DOHH2 (cell line): Measurements from ENCODE around the gene LMO7.

ENCODE experiments used
- H3F3A ChIP-seq: fragments of 200-600 bp; sonication (generic), shearing (Covaris generic); 2 replicates; pipeline ENCODE4 v1.6.0; 2016; ENCODE audit warnings: antibody characterized with exemption, mild to moderate bottlenecking; ENCODE audit not compliant: control insufficient read depth, insufficient read depth
- H3K27ac ChIP-seq: fragments of 200-600 bp; sonication (generic); 2 replicates; pipeline ENCODE4 v1.5.1; 2014; ENCODE audit warnings: low read depth, mild to moderate bottlenecking, low read length, moderate library complexity
- H3K27me3 ChIP-seq: fragments of 200-600 bp; sonication (generic); 2 replicates; pipeline ENCODE4 v1.6.1; 2014; ENCODE audit warnings: mild to moderate bottlenecking, low read length, mixed read lengths; ENCODE audit not compliant: control insufficient read depth
- H3K36me3 ChIP-seq: fragments of 200-600 bp; sonication (generic); 2 replicates; pipeline ENCODE4 v1.6.1; 2014; ENCODE audit warnings: mild to moderate bottlenecking, low read length, moderate library complexity, mixed read lengths; ENCODE audit not compliant: control insufficient read depth
- H3K4me1 ChIP-seq: fragments of 200-600 bp; sonication (generic); 2 replicates; pipeline ENCODE4 v1.6.1; 2014; ENCODE audit warnings: mild to moderate bottlenecking, low read length, mixed read lengths; ENCODE audit not compliant: control insufficient read depth
- H3K4me2 ChIP-seq: fragments of 200-600 bp; sonication (generic); 2 replicates; pipeline ENCODE4 v1.6.0; 2014; ENCODE audit warnings: mild to moderate bottlenecking, low read length, moderate library complexity
- H3K4me3 ChIP-seq: fragments of 200-600 bp; sonication (generic); 2 replicates; pipeline ENCODE4 v1.5.1; 2014; ENCODE audit warnings: mild to moderate bottlenecking, low read length, mixed read lengths
- H3K79me2 ChIP-seq: fragments of 200-600 bp; sonication (generic); 2 replicates; pipeline ENCODE4 v1.6.1; 2014; ENCODE audit warnings: mild to moderate bottlenecking, low read length, mixed read lengths; ENCODE audit not compliant: control insufficient read depth
- H3K9me2 ChIP-seq: fragments of 200-600 bp; sonication (generic); replicated peaks from 2 replicates; pipeline ENCODE4 v1.6.1; 2014; ENCODE audit warnings: mild to moderate bottlenecking, low read length, mixed read lengths; ENCODE audit not compliant: control insufficient read depth
- H3K9me3 ChIP-seq: fragments of 200-600 bp; sonication (generic); 2 replicates; pipeline ENCODE4 v1.6.1; 2014; ENCODE audit warnings: antibody characterized with exemption, low read length, mixed read lengths; ENCODE audit not compliant: control insufficient read depth, insufficient read depth
- H4K20me1 ChIP-seq: fragments of 200-600 bp; sonication (generic); 2 replicates; pipeline ENCODE4 v1.6.0; 2014; ENCODE audit warnings: low read depth, mild to moderate bottlenecking, antibody characterized with exemption, low read length, moderate library complexity; ENCODE audit not compliant: control insufficient read depth, insufficient read depth
- CTCF ChIP-seq: fragments of 200-600 bp; sonication (generic); IDR thresholded peaks from one replicate; pipeline ENCODE4 v1.5.1; 2014; ENCODE audit warnings: antibody characterized with exemption, mild to moderate bottlenecking, low read depth, low read length; ENCODE audit not compliant: poor library complexity, severe bottlenecking
- EZH2phosphoT487 ChIP-seq: fragments of 200-600 bp; sonication (generic); IDR thresholded peaks from 2 replicates; pipeline ENCODE4 v1.6.1; 2017; ENCODE audit warnings: borderline replicate concordance, mild to moderate bottlenecking, antibody characterized with exemption, low read length, moderate library complexity, mixed read lengths

The LMO7 gene

GRCh38 chr13:75645141-75645540 is 9.0 kb downstream of the LMO7 start:
- Histone ChIP-seq H3F3A (no peaks in the 10 kb centered on the region), H3K4me2 (no peak overlapping the region), H3K4me1 (no peaks in the 10 kb centered on the region), H3K27me3 (no peaks in the 10 kb centered on the region), H3K36me3 (0 out of 2 replicates have a peak, but pooled peaks cover 3% of the 10 kb centered on the region), H3K4me3 (no peak overlapping the region), H3K9me2 (no peaks in the 10 kb centered on the region), H3K27ac (no peak overlapping the region), H4K20me1 (no peaks in the 10 kb centered on the region), H3K79me2 (no peaks in the 10 kb centered on the region), H3K9me3 (no peaks in the 10 kb centered on the region)
- TF ChIP-seq CTCF = no peak
- TF ChIP-seq EZH2phosphoT487 = no peak

DNA sequence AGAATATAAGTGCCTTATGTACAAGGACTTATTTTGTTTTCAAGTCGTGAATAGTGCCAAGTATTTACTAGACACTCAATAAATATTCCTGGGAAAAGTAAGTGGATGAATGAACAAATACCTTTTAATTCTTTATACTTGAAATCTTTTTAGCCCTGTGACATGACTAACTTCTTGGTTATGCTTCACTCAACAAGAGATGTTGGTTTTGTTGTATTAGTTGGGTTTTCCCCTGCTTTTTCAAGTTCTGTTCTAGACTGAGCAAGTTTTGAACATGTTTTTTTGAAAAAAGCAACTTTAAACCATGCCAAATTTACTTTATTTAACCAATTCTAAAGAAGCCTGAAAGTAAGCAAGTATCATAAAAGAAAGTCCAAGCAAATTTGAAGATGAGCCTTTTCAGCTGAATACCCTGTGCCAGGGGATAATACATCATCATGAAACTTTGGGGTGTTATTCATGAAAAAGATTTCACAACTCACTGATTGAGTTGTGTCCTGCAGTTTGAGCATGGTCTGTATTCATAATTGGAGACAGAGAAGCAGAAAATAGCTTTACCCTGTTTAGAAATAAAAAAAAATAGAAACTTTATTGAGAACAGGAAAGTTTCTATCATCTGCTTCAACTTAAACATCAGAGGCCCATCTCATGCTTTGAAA is 11.1 kb downstream of the LMO7 start:
- Histone ChIP-seq H3K4me2 (no peak overlapping the region), H3K9me2 (no peaks in the 10 kb centered on the region), H3K36me3 (no peaks in the 10 kb centered on the region), H3K4me1 (no peaks in the 10 kb centered on the region), H3K27me3 (no peaks in the 10 kb centered on the region), H3K27ac (no peak overlapping the region), H3K79me2 (no peaks in the 10 kb centered on the region), H3K9me3 (no peaks in the 10 kb centered on the region), H4K20me1 (no peaks in the 10 kb centered on the region), H3F3A (no peaks in the 10 kb centered on the region), H3K4me3 (no peak overlapping the region)
- no peak for TF ChIP-seq CTCF
- TF ChIP-seq EZH2phosphoT487 = no peak

DNA sequence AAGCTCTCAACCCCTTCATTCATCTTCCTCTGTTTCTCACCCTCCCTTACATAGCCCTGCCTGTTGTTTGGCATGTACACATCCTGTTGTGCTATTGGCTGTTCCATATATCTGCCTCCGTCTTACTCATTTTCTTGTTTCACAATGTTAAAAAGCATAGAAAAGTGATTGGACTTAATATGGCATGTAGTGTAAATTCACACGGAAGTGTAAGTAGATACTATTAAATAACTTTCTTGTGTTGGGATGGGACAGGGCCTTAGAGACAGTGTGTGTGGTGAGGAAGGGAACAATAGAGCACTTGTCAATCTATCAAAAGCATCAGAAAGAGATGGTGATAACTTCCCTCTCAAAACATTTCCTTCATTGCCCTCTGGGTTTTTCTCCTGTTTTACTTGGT is 12.3 kb downstream of the LMO7 start:
- no peaks in the 10 kb centered on the region for H3K79me2 ChIP-seq
- H3K4me3 ChIP-seq = no peak overlapping the region
- H3K27ac ChIP-seq = no peak overlapping the region
- TF ChIP-seq EZH2phosphoT487 (no peak), CTCF (no peak)
- H3K27me3 ChIP-seq = no peaks in the 10 kb centered on the region
- no peaks in the 10 kb centered on the region for H3K9me3 ChIP-seq
- no peak overlapping the region for H3K4me2 ChIP-seq
- H3K36me3 ChIP-seq = no peaks in the 10 kb centered on the region
- H3F3A ChIP-seq = no peaks in the 10 kb centered on the region
- no peaks in the 10 kb centered on the region for H3K4me1 ChIP-seq
- no peaks in the 10 kb centered on the region for H4K20me1 ChIP-seq
- no peaks in the 10 kb centered on the region for H3K9me2 ChIP-seq

- no peak for TF ChIP-seq EZH2phosphoT487
- TF ChIP-seq CTCF = no peak
Measured at GRCh38 chr13:75651013-75651412, 14.9 kb downstream of the LMO7 start.

More at GRCh38 chr13:75651013-75651412, 14.9 kb downstream of the LMO7 start:
- no peaks in the 10 kb centered on the region for H3K4me1 ChIP-seq
- no peaks in the 10 kb centered on the region for H3K36me3 ChIP-seq
- H3K4me2 ChIP-seq = no peak overlapping the region
- no peaks in the 10 kb centered on the region for H3K79me2 ChIP-seq
- H3K27me3 ChIP-seq = no peaks in the 10 kb centered on the region
- H3K9me2 ChIP-seq = no peaks in the 10 kb centered on the region
- H3K27ac ChIP-seq = no peak overlapping the region
- no peaks in the 10 kb centered on the region for H3K9me3 ChIP-seq
- H3K4me3 ChIP-seq = no peak overlapping the region
- no peaks in the 10 kb centered on the region for H4K20me1 ChIP-seq
- no peaks in the 10 kb centered on the region for H3F3A ChIP-seq
